ENCODE results near the gene MAP3K8.
"Not testable (repeated sequence)": the region's sequence is repeated elsewhere in the genome, so short reads cannot be mapped to it uniquely, and the experiment has no call there.

Gene MAP3K8

GRCh38 chr10:30479513-30479912, 45.5 kb downstream of the MAP3K8 start:
- H3K23ac ChIP-seq (ENCODE audit: low read depth, low read length, poor library complexity): not testable (repeated sequence)

DNA sequence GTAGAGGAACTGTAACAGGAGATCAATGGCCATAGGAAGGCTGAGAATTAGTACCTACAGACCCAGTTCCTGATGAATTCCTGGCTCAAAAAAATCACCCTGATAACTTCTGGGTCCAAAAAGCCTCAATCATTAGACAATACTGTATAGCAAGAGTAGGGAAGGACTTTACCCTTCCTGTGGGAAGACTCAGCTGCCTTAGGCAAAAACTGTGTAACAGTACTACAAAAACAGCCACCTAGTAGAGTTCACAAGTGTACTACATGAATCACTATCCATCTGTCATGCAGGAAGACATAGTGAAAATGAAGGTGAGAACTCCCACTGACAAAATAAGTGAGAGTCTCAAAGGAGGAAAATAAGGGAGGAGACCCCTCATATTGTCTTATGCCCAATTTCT, 47.6 kb downstream of the MAP3K8 start:
- Histone ChIP-seq H3K9ac (ENCODE audit: low read depth, low read length, poor library complexity) (no peak overlapping the region), H3K23ac (ENCODE audit: low read depth, low read length, poor library complexity) (no peak overlapping the region), H2BK120ac (ENCODE audit: low read depth, low read length) (no peak overlapping the region), H2BK12ac (ENCODE audit: low read length) (no peak overlapping the region), H3K4me1 (ENCODE audit: control insufficient read depth in 2 of 2, insufficient read depth in 1 of 2, low read depth in 1 of 2, low read length in 2 of 2) (no peaks in the 10 kb centered on the region), H4K8ac (ENCODE audit: low read depth, low read length) (no peak overlapping the region), H3K4me2 (ENCODE audit: insufficient read depth, low read length, poor library complexity, severe bottlenecking) (no peak overlapping the region), H3K4ac (ENCODE audit: low read length) (no peak overlapping the region), H3K36me3 (replicated peaks in 1 of 2; ENCODE audit: control insufficient read depth in 2 of 2, insufficient read depth in 2 of 2, low read length in 2 of 2) (no peaks in the 10 kb centered on the region), H3K27ac (replicated peaks; ENCODE audit: low read length) (no peak overlapping the region), H2BK15ac (ENCODE audit: low read length) (no peak overlapping the region), H3K79me1 (ENCODE audit: low read depth, low read length) (no peaks in the 10 kb centered on the region), H2AFZ (ENCODE audit: low read length) (no peak overlapping the region), H3K27me3 (ENCODE audit: control insufficient read depth in 3 of 3, insufficient read depth in 3 of 3, low read depth in 1 of 3, low read length in 3 of 3) (no peaks in the 10 kb centered on the region), H4K91ac (ENCODE audit: low read depth, low read length, poor library complexity) (no peak overlapping the region), H3K18ac (ENCODE audit: low read length) (no peak overlapping the region), H2AK5ac (ENCODE audit: low read depth, low read length) (no peak overlapping the region), H3K4me3 (ENCODE audit: low read length in 2 of 2) (no peak overlapping the region), H2BK5ac (ENCODE audit: low read length) (no peak overlapping the region), H3K9me3 (replicated peaks in 1 of 2; ENCODE audit: control insufficient read depth in 2 of 2, insufficient read depth in 1 of 2, low read depth in 1 of 2, low read length in 2 of 2) (peaks cover 2 to 4% of the 10 kb centered on the region in 2 donors), H3K14ac (ENCODE audit: low read length) (no peak overlapping the region)
- DNase-seq (ENCODE audit: low spot score): no peak

More at GRCh38 chr10:30479513-30479912, 45.5 kb downstream of the MAP3K8 start:
- not testable (repeated sequence) for H2BK15ac ChIP-seq (ENCODE audit: low read length); H3K18ac ChIP-seq (ENCODE audit: low read length); H3K27me3 ChIP-seq (ENCODE audit: control insufficient read depth in 3 of 3, insufficient read depth in 3 of 3, low read depth in 1 of 3, low read length in 3 of 3); H2BK120ac ChIP-seq (ENCODE audit: low read depth, low read length); H3K9me3 ChIP-seq (replicated peaks in 1 of 2; ENCODE audit: control insufficient read depth in 2 of 2, insufficient read depth in 1 of 2, low read depth in 1 of 2, low read length in 2 of 2); H3K4ac ChIP-seq (ENCODE audit: low read length); H3K9ac ChIP-seq (ENCODE audit: low read depth, low read length, poor library complexity); DNase-seq (ENCODE audit: low spot score); H3K4me2 ChIP-seq (ENCODE audit: insufficient read depth, low read length, poor library complexity, severe bottlenecking); H2AFZ ChIP-seq (ENCODE audit: low read length); H3K14ac ChIP-seq (ENCODE audit: low read length); H3K27ac ChIP-seq (replicated peaks; ENCODE audit: low read length); H3K36me3 ChIP-seq (replicated peaks in 1 of 2; ENCODE audit: control insufficient read depth in 2 of 2, insufficient read depth in 2 of 2, low read length in 2 of 2); H2BK5ac ChIP-seq (ENCODE audit: low read length); H4K91ac ChIP-seq (ENCODE audit: low read depth, low read length, poor library complexity); H3K4me3 ChIP-seq (ENCODE audit: low read length in 2 of 2); H3K4me1 ChIP-seq (ENCODE audit: control insufficient read depth in 2 of 2, insufficient read depth in 1 of 2, low read depth in 1 of 2, low read length in 2 of 2); H2AK5ac ChIP-seq (ENCODE audit: low read depth, low read length); H3K79me1 ChIP-seq (ENCODE audit: low read depth, low read length); H2BK12ac ChIP-seq (ENCODE audit: low read length); H4K8ac ChIP-seq (ENCODE audit: low read depth, low read length)
- no CpG with 5 or more reads among the region's 8 CpGs for WGBS, 2 donors (ENCODE audit: extremely low coverage in 2 of 2, insufficient read length in 2 of 2, insufficient replicate concordance in 1 of 2)

GRCh38 chr10:30488316-30488715, 54.3 kb downstream of the MAP3K8 start:
- no peak overlapping the region for H3K4me3 ChIP-seq (ENCODE audit: low read length in 2 of 2)
- no peak for DNase-seq (ENCODE audit: low spot score)

GRCh38 chr10:30489346-30489745, 55.4 kb downstream of the MAP3K8 start:
- no peak for DNase-seq (ENCODE audit: low spot score)
- H3K23ac ChIP-seq (ENCODE audit: low read depth, low read length, poor library complexity): no peak overlapping the region
- H3K9ac ChIP-seq (ENCODE audit: low read depth, low read length, poor library complexity): no peak overlapping the region
- H2AK5ac ChIP-seq (ENCODE audit: low read depth, low read length): no peak overlapping the region
- H3K14ac ChIP-seq (ENCODE audit: low read length): no peak overlapping the region
- H3K9me3 ChIP-seq (replicated peaks in 1 of 2; ENCODE audit: control insufficient read depth in 2 of 2, insufficient read depth in 1 of 2, low read depth in 1 of 2, low read length in 2 of 2): no peaks in the 10 kb centered on the region
- no peak overlapping the region for H2BK120ac ChIP-seq (ENCODE audit: low read depth, low read length)
- no peak overlapping the region for H3K27ac ChIP-seq (replicated peaks; ENCODE audit: low read length)
- no peak overlapping the region for H3K4me3 ChIP-seq (ENCODE audit: low read length in 2 of 2)
- H3K4me1 ChIP-seq (ENCODE audit: control insufficient read depth in 2 of 2, insufficient read depth in 1 of 2, low read depth in 1 of 2, low read length in 2 of 2): peaks cover 4 to 5% of the 10 kb centered on the region in 2 donors
- H3K4me2 ChIP-seq (ENCODE audit: insufficient read depth, low read length, poor library complexity, severe bottlenecking): no peak overlapping the region
- WGBS, 2 donors (ENCODE audit: extremely low coverage in 2 of 2, insufficient read length in 2 of 2, insufficient replicate concordance in 1 of 2): no CpG with 5 or more reads among the region's 7 CpGs
- no peak overlapping the region for H2BK15ac ChIP-seq (ENCODE audit: low read length)
- no peaks in the 10 kb centered on the region for H3K79me1 ChIP-seq (ENCODE audit: low read depth, low read length)
- H2BK5ac ChIP-seq (ENCODE audit: low read length): no peak overlapping the region
- H4K8ac ChIP-seq (ENCODE audit: low read depth, low read length): no peak overlapping the region
- H2BK12ac ChIP-seq (ENCODE audit: low read length): no peak overlapping the region
- no peak overlapping the region for H3K18ac ChIP-seq (ENCODE audit: low read length)
- no peak overlapping the region for H2AFZ ChIP-seq (ENCODE audit: low read length)
- peaks cover 0 to 32% (median 0%) of the 10 kb centered on the region in 3 experiments for H3K27me3 ChIP-seq (ENCODE audit: control insufficient read depth in 3 of 3, insufficient read depth in 3 of 3, low read depth in 1 of 3, low read length in 3 of 3)
- no peaks in the 10 kb centered on the region for H3K36me3 ChIP-seq (replicated peaks in 1 of 2; ENCODE audit: control insufficient read depth in 2 of 2, insufficient read depth in 2 of 2, low read length in 2 of 2)
- H3K4ac ChIP-seq (ENCODE audit: low read length): no peak overlapping the region
- no peak overlapping the region for H4K91ac ChIP-seq (ENCODE audit: low read depth, low read length, poor library complexity)

More at GRCh38 chr10:30488316-30488715, 54.3 kb downstream of the MAP3K8 start:
- H3K4me1 ChIP-seq (ENCODE audit: control insufficient read depth in 2 of 2, insufficient read depth in 1 of 2, low read depth in 1 of 2, low read length in 2 of 2): peaks cover 4 to 5% of the 10 kb centered on the region in 2 donors
- no peaks in the 10 kb centered on the region for H3K36me3 ChIP-seq (replicated peaks in 1 of 2; ENCODE audit: control insufficient read depth in 2 of 2, insufficient read depth in 2 of 2, low read length in 2 of 2)
- no peak overlapping the region for H4K91ac ChIP-seq (ENCODE audit: low read depth, low read length, poor library complexity)
- H3K9me3 ChIP-seq (replicated peaks in 1 of 2; ENCODE audit: control insufficient read depth in 2 of 2, insufficient read depth in 1 of 2, low read depth in 1 of 2, low read length in 2 of 2): peaks cover 2 to 3% of the 10 kb centered on the region in 2 donors
- no peak overlapping the region for H2BK12ac ChIP-seq (ENCODE audit: low read length)
- H3K9ac ChIP-seq (ENCODE audit: low read depth, low read length, poor library complexity): no peak overlapping the region
- H2BK120ac ChIP-seq (ENCODE audit: low read depth, low read length): no peak overlapping the region
- H2BK15ac ChIP-seq (ENCODE audit: low read length): no peak overlapping the region
- H3K14ac ChIP-seq (ENCODE audit: low read length): no peak overlapping the region
- peaks cover 0 to 32% (median 0%) of the 10 kb centered on the region in 3 experiments for H3K27me3 ChIP-seq (ENCODE audit: control insufficient read depth in 3 of 3, insufficient read depth in 3 of 3, low read depth in 1 of 3, low read length in 3 of 3)
- H3K4me2 ChIP-seq (ENCODE audit: insufficient read depth, low read length, poor library complexity, severe bottlenecking): no peak overlapping the region
- H3K4ac ChIP-seq (ENCODE audit: low read length): no peak overlapping the region
- WGBS, 2 donors (ENCODE audit: extremely low coverage in 2 of 2, insufficient read length in 2 of 2, insufficient replicate concordance in 1 of 2): no CpG with 5 or more reads among the region's 6 CpGs
- no peaks in the 10 kb centered on the region for H3K79me1 ChIP-seq (ENCODE audit: low read depth, low read length)
- H2AK5ac ChIP-seq (ENCODE audit: low read depth, low read length): no peak overlapping the region
- no peak overlapping the region for H4K8ac ChIP-seq (ENCODE audit: low read depth, low read length)
- no peak overlapping the region for H3K18ac ChIP-seq (ENCODE audit: low read length)
- no peak overlapping the region for H3K27ac ChIP-seq (replicated peaks; ENCODE audit: low read length)
- H2BK5ac ChIP-seq (ENCODE audit: low read length): no peak overlapping the region
- H3K23ac ChIP-seq (ENCODE audit: low read depth, low read length, poor library complexity): no peak overlapping the region
- H2AFZ ChIP-seq (ENCODE audit: low read length): no peak overlapping the region

All from neuronal stem cell (in vitro differentiated cells).